Breast epithelium (tissue), 3 donors: Measurements from ENCODE around the gene CDCP1.
"Not testable (repeated sequence)": the region's sequence is repeated elsewhere in the genome, so short reads cannot be mapped to it uniquely, and the experiment has no call there.

ENCODE experiments used
- POLR2A ChIP-seq: fragments of 450-650 bp; IDR thresholded peaks from one replicate; pipeline ENCODE4 v1.6.1; 2016; ENCODE audit warnings: antibody characterized with exemption, mild to moderate bottlenecking, moderate library complexity
- TF ChIP-seq, protein P1 (sequence below), 3 donors: fragments of 450-650 bp; IDR thresholded peaks; one replicate each; pipeline ENCODE4 v1.5.1; 2016 to 2017; ENCODE audit warnings: antibody characterized with exemption in 3 of 3, mild to moderate bottlenecking in 3 of 3, moderate library complexity in 3 of 3

DNA sequence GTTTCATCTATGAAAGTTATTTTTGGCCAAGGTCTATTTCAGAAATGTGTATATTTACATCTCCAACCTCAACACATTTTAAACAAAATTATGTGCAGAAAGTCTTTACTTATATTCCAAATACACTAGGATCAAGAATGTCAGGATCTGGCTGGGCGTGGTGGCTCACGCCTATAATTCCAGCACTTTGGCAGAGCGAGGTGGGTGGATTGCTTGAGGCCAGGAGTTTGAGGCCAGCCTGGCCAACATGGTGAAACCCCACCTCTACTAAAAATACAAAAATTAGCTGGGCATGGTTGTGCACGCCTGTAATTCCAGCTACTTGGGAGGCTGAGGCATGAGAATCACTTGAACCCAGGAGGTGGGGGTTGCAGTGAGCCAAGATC, 5.4 kb downstream of the CDCP1 start:
- TF ChIP-seq, protein P1, sequence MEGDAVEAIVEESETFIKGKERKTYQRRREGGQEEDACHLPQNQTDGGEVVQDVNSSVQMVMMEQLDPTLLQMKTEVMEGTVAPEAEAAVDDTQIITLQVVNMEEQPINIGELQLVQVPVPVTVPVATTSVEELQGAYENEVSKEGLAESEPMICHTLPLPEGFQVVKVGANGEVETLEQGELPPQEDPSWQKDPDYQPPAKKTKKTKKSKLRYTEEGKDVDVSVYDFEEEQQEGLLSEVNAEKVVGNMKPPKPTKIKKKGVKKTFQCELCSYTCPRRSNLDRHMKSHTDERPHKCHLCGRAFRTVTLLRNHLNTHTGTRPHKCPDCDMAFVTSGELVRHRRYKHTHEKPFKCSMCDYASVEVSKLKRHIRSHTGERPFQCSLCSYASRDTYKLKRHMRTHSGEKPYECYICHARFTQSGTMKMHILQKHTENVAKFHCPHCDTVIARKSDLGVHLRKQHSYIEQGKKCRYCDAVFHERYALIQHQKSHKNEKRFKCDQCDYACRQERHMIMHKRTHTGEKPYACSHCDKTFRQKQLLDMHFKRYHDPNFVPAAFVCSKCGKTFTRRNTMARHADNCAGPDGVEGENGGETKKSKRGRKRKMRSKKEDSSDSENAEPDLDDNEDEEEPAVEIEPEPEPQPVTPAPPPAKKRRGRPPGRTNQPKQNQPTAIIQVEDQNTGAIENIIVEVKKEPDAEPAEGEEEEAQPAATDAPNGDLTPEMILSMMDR (IDR thresholded peaks at IDR 0.05), result not testable (repeated sequence)
- TF ChIP-seq POLR2A, result not testable (repeated sequence)
